ENCODE data around the gene LDLRAD2.

Gene LDLRAD2

GRCh38 chr1:21828075-21828474 is 16.0 kb downstream of the LDLRAD2 start:
- no peak for DNase-seq (ENCODE audit: extremely low read depth, low read depth)
- TF ChIP-seq CTCF (IDR thresholded peaks at IDR 0.05; ENCODE audit: low read depth, low read length) = no peak

- no peak for DNase-seq (ENCODE audit: extremely low read depth, low read depth)
- TF ChIP-seq CTCF (IDR thresholded peaks at IDR 0.05; ENCODE audit: low read depth, low read length) = no peak
Observed at GRCh38 chr1:21828506-21829210, 16.6 kb downstream of the LDLRAD2 start.

- TF ChIP-seq CTCF (IDR thresholded peaks at IDR 0.05; ENCODE audit: low read depth, low read length) = no peak
- DNase-seq (ENCODE audit: extremely low read depth, low read depth) = no peak
Observed at GRCh38 chr1:21829294-21829693, 17.2 kb downstream of the LDLRAD2 start.

- no peak for TF ChIP-seq CTCF (IDR thresholded peaks at IDR 0.05; ENCODE audit: low read depth, low read length)
- no peak for DNase-seq (ENCODE audit: extremely low read depth, low read depth)
Observed at GRCh38 chr1:21830792-21831453, 18.9 kb downstream of the LDLRAD2 start.

- no peak for TF ChIP-seq CTCF (IDR thresholded peaks at IDR 0.05; ENCODE audit: low read depth, low read length)
- no peak for DNase-seq (ENCODE audit: extremely low read depth, low read depth)
Observed at GRCh38 chr1:21831454-21831970, 19.4 kb downstream of the LDLRAD2 start.

- no peak for TF ChIP-seq CTCF (IDR thresholded peaks at IDR 0.05; ENCODE audit: low read depth, low read length)
- DNase-seq (ENCODE audit: extremely low read depth, low read depth) = no peak
Observed at GRCh38 chr1:21833392-21833976, 21.4 kb downstream of the LDLRAD2 start.

GRCh38 chr1:21834094-21834493 is 22.0 kb downstream of the LDLRAD2 start:
- no peak for DNase-seq (ENCODE audit: extremely low read depth, low read depth)

More at GRCh38 chr1:21834094-21834493, 22.0 kb downstream of the LDLRAD2 start:
- TF ChIP-seq CTCF (IDR thresholded peaks at IDR 0.05; ENCODE audit: low read depth, low read length) = no peak; the same call in 1 of the 2 replicates

Data from AG09319 (cell line).